HepG2 (cell line): ENCODE data around the gene CORO7. TPM values are rescaled to one million over a fixed set of nuclear protein-coding genes. Genes with fewer than 3 reads are reported as not detected.
A peak's percentile ranks its signal among the peaks of the same experiment; 100 is the strongest.

Source experiments
- AHR ChIP-seq: IDR thresholded peaks from 2 replicates; pipeline ENCODE4 v1.6.1; 2018; ENCODE audit warnings: missing genetic modification reagents, missing compliant biosample characterization
- HES4 ChIP-seq: sonication (generic); formaldehyde crosslinking; IDR thresholded peaks from 2 replicates; pipeline ENCODE4 v1.9.0; 2021; ENCODE audit warnings: mild to moderate bottlenecking, missing genetic modification reagents, borderline replicate concordance
- ISL2 ChIP-seq: sonication (generic); formaldehyde crosslinking; IDR thresholded peaks from 2 replicates; pipeline ENCODE4 v1.5.0; 2020; ENCODE audit warnings: missing genetic modification reagents
- NFKBIZ ChIP-seq: IDR thresholded peaks from 2 replicates; pipeline ENCODE4 v1.6.1; 2018; ENCODE audit warnings: missing genetic modification reagents, missing compliant biosample characterization
- POLR2A ChIP-seq, 2 experiments: IDR thresholded peaks; 2 replicates each; pipeline ENCODE4 v1.6.1; 2011; ENCODE audit warnings: low read depth in 2 of 2, low read length in 2 of 2, mild to moderate bottlenecking in 1 of 2, moderate library complexity in 1 of 2; ENCODE audit not compliant: insufficient read depth in 1 of 2
- SKI ChIP-seq: fragments of 450-650 bp; IDR thresholded peaks from one replicate; pipeline ENCODE4 v1.6.1; 2018; ENCODE audit warnings: mild to moderate bottlenecking; ENCODE audit not compliant: partially characterized antibody
- SOX6 ChIP-seq, 2 experiments: fragments of 450-650 bp in 1 of 2; sonication (generic) in 1 of 2; formaldehyde crosslinking in 1 of 2; IDR thresholded peaks; 2 replicates each; pipeline versions ENCODE4 v1.4.0 to v1.6.1; 2017 to 2020; ENCODE audit warnings: antibody characterized with exemption in 1 of 2, mild to moderate bottlenecking in 1 of 2, missing genetic modification reagents in 1 of 2
- YEATS4 ChIP-seq: sonication (generic); formaldehyde crosslinking; IDR thresholded peaks from 2 replicates; pipeline ENCODE4 v1.4.0; 2020; ENCODE audit warnings: missing genetic modification reagents, borderline replicate concordance
- ZNF10 ChIP-seq: sonication (generic); formaldehyde crosslinking; IDR thresholded peaks from 2 replicates; pipeline ENCODE4 v1.4.0; 2020; ENCODE audit warnings: mild to moderate bottlenecking, low read depth, missing genetic modification reagents, borderline replicate concordance
- ZNF296 ChIP-seq: sonication (generic); formaldehyde crosslinking; conservative IDR thresholded peaks from 2 replicates; pipeline ENCODE4 v1.5.0; 2020; ENCODE audit warnings: mild to moderate bottlenecking, missing genetic modification reagents
- ZNF484 ChIP-seq: sonication (generic); formaldehyde crosslinking; IDR thresholded peaks from 2 replicates; pipeline ENCODE4 v1.5.1; 2020; ENCODE audit warnings: mild to moderate bottlenecking, low read depth, missing genetic modification reagents, borderline replicate concordance
- ZNF788 ChIP-seq: sonication (generic); formaldehyde crosslinking; IDR thresholded peaks from 2 replicates; pipeline ENCODE4 v1.5.0; 2020; ENCODE audit warnings: mild to moderate bottlenecking, missing genetic modification reagents, borderline replicate concordance
- ZSCAN20 ChIP-seq: sonication (generic); formaldehyde crosslinking; IDR thresholded peaks from 2 replicates; pipeline ENCODE4 v1.4.0; 2020; ENCODE audit warnings: missing genetic modification reagents, mild to moderate bottlenecking, borderline replicate concordance
- polyA plus RNA-seq, 8 experiments: library from polyadenylated mRNA; depleted of rRNA in 3 of 8; stranded (reverse) in 7 of 8; unstranded in 1 of 8; fragments of >200 nt; fragmentation: Illumina TruSeq in 4 of 8; extraction: Trizol in 4 of 8; gene quantifications; 2 replicates each; pipeline versions ENCODE4 v1.2.1 to v1.2.3, GENCODE V29; 2011 to 2016; ENCODE audit warnings: low read depth in 4 of 8, missing spikeins in 1 of 8, mixed read lengths in 1 of 8; ENCODE audit not compliant: insufficient read depth in 1 of 8
- total RNA-seq, 5 experiments: library from RNA; depleted of rRNA; stranded (reverse); fragments of >200 nt; fragmentation: Illumina TruSeq; extraction: Trizol; gene quantifications; 2 replicates each; pipeline ENCODE4 v1.2.3, GENCODE V29; 2016; ENCODE audit warnings: low read depth in 1 of 5
- TF ChIP-seq, protein P1 (sequence below): IDR thresholded peaks from 2 replicates; pipeline ENCODE4 v1.6.1; 2016; ENCODE audit warnings: missing compliant biosample characterization, missing genetic modification reagents, borderline replicate concordance
- TF ChIP-seq, protein P2 (sequence below): sonication (generic); formaldehyde crosslinking; IDR thresholded peaks from 2 replicates; pipeline ENCODE4 v1.4.0; 2020; ENCODE audit warnings: mild to moderate bottlenecking, missing genetic modification reagents
- TF ChIP-seq, protein P3 (sequence below): sonication (generic); formaldehyde crosslinking; IDR thresholded peaks from 2 replicates; pipeline ENCODE4 v1.5.0; 2020; ENCODE audit warnings: mild to moderate bottlenecking, missing genetic modification reagents, borderline replicate concordance

CORO7 gene
- total and polyA plus RNA-seq, 2 of the 13 experiments (the other 11 are each of a cell fraction or from before 2014, with no cell fraction given) = 9.9 to 14.3 TPM

DNA sequence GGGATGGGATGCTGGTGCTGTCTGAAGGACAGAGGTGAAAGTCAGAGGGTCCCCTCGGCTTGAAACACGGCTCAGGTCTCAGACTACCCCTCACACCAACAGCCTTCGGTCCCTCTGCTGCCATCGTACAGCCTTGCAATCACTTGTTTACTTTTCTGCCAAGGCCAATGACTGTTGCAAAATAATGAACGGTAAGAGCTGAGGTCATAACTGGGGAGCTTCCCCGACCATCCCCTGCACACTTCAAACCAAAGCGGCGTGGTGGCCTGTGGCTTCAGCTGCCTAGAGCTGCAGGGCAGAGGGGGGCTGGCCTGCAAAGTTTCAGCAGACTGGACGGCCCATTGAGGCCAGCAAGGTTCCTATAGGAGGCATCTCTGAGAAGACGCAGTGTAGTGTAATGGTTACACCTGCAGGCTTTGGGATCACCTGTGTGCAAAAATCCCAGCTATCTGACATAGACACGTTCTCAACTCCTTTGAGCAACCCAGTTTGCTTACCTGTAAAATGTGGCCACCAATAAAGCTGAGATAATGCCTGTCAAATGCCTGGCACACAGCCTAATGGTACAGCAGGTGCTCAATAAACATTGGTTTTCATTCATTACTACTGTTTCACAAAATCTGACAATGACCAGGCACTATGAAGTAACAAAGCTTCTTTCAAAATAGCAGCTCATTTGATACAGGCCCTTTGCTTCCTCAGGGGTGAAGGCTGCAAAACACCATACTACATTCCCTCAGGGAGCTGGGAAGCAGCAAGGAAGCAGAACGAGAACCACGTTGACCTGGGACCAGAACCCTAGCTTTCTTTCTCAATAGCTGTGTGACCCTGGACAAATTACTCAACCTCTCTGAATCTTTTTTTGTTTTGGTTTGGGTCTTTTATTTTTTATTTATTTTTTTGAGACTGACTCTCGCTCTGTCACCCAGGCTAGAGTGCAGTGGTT lies 70.3 kb downstream of the CORO7 start (continued):
- TF ChIP-seq, protein P1, sequence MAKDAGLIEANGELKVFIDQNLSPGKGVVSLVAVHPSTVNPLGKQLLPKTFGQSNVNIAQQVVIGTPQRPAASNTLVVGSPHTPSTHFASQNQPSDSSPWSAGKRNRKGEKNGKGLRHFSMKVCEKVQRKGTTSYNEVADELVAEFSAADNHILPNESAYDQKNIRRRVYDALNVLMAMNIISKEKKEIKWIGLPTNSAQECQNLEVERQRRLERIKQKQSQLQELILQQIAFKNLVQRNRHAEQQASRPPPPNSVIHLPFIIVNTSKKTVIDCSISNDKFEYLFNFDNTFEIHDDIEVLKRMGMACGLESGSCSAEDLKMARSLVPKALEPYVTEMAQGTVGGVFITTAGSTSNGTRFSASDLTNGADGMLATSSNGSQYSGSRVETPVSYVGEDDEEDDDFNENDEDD = no peak; the same call in 1 of the 2 replicates
- TF ChIP-seq, protein P2, sequence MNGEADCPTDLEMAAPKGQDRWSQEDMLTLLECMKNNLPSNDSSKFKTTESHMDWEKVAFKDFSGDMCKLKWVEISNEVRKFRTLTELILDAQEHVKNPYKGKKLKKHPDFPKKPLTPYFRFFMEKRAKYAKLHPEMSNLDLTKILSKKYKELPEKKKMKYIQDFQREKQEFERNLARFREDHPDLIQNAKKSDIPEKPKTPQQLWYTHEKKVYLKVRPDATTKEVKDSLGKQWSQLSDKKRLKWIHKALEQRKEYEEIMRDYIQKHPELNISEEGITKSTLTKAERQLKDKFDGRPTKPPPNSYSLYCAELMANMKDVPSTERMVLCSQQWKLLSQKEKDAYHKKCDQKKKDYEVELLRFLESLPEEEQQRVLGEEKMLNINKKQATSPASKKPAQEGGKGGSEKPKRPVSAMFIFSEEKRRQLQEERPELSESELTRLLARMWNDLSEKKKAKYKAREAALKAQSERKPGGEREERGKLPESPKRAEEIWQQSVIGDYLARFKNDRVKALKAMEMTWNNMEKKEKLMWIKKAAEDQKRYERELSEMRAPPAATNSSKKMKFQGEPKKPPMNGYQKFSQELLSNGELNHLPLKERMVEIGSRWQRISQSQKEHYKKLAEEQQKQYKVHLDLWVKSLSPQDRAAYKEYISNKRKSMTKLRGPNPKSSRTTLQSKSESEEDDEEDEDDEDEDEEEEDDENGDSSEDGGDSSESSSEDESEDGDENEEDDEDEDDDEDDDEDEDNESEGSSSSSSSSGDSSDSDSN (CRISPR knock-in tag) = peak; percentile 67
- TF ChIP-seq SOX6 (IDR thresholded peaks at IDR 0.05) = no peak
- TF ChIP-seq SOX6 (CRISPR knock-in tag; IDR thresholded peaks at IDR 0.05) = peak; percentile 79
- TF ChIP-seq HES4 (CRISPR knock-in tag) = no peak
- peak; percentile 62; the same call in 1 of the 2 replicates for TF ChIP-seq YEATS4 (CRISPR knock-in tag)
- TF ChIP-seq NFKBIZ (CRISPR knock-in tag) = peak; percentile 87
- no peak for TF ChIP-seq ZNF10 (CRISPR knock-in tag)
- TF ChIP-seq ISL2 = peak; percentile 74; the same call in 1 of the 2 replicates
- TF ChIP-seq SKI = peak; percentile 37
- TF ChIP-seq AHR = no peak
- TF ChIP-seq ZNF484 = no peak
- peak in 1 of 2 experiments; percentile 79; a peak in 3 of 4 replicates for TF ChIP-seq POLR2A (IDR thresholded peaks at IDR 0.05; ENCODE audit: insufficient read depth in 1 of 2, low read depth in 2 of 2, low read length in 2 of 2)
- TF ChIP-seq ZNF296 (CRISPR knock-in tag) = no peak
- peak; percentile 59; the same call in 1 of the 2 replicates for TF ChIP-seq ZNF788 (CRISPR knock-in tag)
- TF ChIP-seq ZSCAN20 (CRISPR knock-in tag) = peak; percentile 63; the same call in 1 of the 2 replicates
- TF ChIP-seq, protein P3, sequence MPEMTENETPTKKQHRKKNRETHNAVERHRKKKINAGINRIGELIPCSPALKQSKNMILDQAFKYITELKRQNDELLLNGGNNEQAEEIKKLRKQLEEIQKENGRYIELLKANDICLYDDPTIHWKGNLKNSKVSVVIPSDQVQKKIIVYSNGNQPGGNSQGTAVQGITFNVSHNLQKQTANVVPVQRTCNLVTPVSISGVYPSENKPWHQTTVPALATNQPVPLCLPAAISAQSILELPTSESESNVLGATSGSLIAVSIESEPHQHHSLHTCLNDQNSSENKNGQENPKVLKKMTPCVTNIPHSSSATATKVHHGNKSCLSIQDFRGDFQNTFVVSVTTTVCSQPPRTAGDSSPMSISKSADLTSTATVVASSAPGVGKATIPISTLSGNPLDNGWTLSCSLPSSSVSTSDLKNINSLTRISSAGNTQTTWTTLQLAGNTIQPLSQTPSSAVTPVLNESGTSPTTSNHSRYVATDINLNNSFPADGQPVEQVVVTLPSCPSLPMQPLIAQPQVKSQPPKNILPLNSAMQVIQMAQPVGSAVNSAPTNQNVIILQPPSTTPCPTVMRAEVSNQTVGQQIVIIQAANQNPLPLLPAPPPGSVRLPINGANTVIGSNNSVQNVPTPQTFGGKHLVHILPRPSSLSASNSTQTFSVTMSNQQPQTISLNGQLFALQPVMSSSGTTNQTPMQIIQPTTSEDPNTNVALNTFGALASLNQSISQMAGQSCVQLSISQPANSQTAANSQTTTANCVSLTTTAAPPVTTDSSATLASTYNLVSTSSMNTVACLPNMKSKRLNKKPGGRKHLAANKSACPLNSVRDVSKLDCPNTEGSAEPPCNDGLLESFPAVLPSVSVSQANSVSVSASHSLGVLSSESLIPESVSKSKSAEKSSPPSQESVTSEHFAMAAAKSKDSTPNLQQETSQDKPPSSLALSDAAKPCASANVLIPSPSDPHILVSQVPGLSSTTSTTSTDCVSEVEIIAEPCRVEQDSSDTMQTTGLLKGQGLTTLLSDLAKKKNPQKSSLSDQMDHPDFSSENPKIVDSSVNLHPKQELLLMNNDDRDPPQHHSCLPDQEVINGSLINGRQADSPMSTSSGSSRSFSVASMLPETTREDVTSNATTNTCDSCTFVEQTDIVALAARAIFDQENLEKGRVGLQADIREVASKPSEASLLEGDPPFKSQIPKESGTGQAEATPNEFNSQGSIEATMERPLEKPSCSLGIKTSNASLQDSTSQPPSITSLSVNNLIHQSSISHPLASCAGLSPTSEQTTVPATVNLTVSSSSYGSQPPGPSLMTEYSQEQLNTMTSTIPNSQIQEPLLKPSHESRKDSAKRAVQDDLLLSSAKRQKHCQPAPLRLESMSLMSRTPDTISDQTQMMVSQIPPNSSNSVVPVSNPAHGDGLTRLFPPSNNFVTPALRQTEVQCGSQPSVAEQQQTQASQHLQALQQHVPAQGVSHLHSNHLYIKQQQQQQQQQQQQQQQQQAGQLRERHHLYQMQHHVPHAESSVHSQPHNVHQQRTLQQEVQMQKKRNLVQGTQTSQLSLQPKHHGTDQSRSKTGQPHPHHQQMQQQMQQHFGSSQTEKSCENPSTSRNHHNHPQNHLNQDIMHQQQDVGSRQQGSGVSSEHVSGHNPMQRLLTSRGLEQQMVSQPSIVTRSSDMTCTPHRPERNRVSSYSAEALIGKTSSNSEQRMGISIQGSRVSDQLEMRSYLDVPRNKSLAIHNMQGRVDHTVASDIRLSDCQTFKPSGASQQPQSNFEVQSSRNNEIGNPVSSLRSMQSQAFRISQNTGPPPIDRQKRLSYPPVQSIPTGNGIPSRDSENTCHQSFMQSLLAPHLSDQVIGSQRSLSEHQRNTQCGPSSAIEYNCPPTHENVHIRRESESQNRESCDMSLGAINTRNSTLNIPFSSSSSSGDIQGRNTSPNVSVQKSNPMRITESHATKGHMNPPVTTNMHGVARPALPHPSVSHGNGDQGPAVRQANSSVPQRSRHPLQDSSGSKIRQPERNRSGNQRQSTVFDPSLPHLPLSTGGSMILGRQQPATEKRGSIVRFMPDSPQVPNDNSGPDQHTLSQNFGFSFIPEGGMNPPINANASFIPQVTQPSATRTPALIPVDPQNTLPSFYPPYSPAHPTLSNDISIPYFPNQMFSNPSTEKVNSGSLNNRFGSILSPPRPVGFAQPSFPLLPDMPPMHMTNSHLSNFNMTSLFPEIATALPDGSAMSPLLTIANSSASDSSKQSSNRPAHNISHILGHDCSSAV = no peak
